Dermis microvascular lymphatic vessel endothelial cell (primary cell): ENCODE measurements around the gene ENOX1. TPM values are rescaled to one million over a fixed set of nuclear protein-coding genes. Genes with fewer than 3 reads are reported as not detected.
A peak's percentile ranks its signal among the peaks of the same experiment; 100 is the strongest.

Experiments used
- DNase-seq, 2 donors: peaks; one replicate each; pipeline versions ENCODE4 v3.0.0 to v3.0.0-alpha.2; 2010; ENCODE audit warnings: low read depth in 2 of 2
- total RNA-seq: library from RNA; depleted of rRNA; stranded (reverse); fragments of >200 nt; gene quantifications from 2 replicates; pipeline ENCODE4 v1.2.1, GENCODE V29; 2014

ENOX1 gene
- total RNA-seq, 1 donor from 2014 or later: 1.2 TPM

GRCh38 chr13:43785650-43786471 is 911 bp downstream of the ENOX1 start:
- peak; percentile 36 to 81 for DNase-seq

- no peak for DNase-seq
Measured at GRCh38 chr13:43785261-43785649, 1.5 kb downstream of the ENOX1 start.

- no peak for DNase-seq
Measured at GRCh38 chr13:43784496-43784895, 2.3 kb downstream of the ENOX1 start.

GRCh38 chr13:43783820-43784219 is 3.0 kb downstream of the ENOX1 start:
- DNase-seq: peak; percentile 90 to 93

- DNase-seq: peak in 1 of 2 donors; percentile 22
Measured at GRCh38 chr13:43782686-43783085, 4.1 kb downstream of the ENOX1 start.

GRCh38 chr13:43780666-43781065 is 6.1 kb downstream of the ENOX1 start:
- no peak for DNase-seq

GRCh38 chr13:43776501-43777079 is 10.2 kb downstream of the ENOX1 start:
- no peak for DNase-seq

GRCh38 chr13:43776006-43776405 is 10.8 kb downstream of the ENOX1 start:
- DNase-seq: no peak

GRCh38 chr13:43773602-43774001 is 13.2 kb downstream of the ENOX1 start:
- no peak for DNase-seq

GRCh38 chr13:43770871-43771270 is 15.9 kb downstream of the ENOX1 start:
- no peak for DNase-seq

GRCh38 chr13:43769529-43769928 is 17.2 kb downstream of the ENOX1 start:
- no peak for DNase-seq

- no peak for DNase-seq
Measured at GRCh38 chr13:43767341-43767931, 19.3 kb downstream of the ENOX1 start.

- DNase-seq: no peak
Measured at GRCh38 chr13:43766725-43767124, 20.0 kb downstream of the ENOX1 start.

- no peak for DNase-seq
Measured at GRCh38 chr13:43764349-43764748, 22.4 kb downstream of the ENOX1 start.

- no peak for DNase-seq
Measured at GRCh38 chr13:43763143-43763759, 23.5 kb downstream of the ENOX1 start.

GRCh38 chr13:43761616-43762315 is 25.0 kb downstream of the ENOX1 start:
- no peak for DNase-seq

- no peak for DNase-seq
Measured at GRCh38 chr13:43760257-43760656, 26.5 kb downstream of the ENOX1 start.

- DNase-seq: no peak
Measured at GRCh38 chr13:43758834-43759233, 27.9 kb downstream of the ENOX1 start.

- DNase-seq: no peak
Measured at GRCh38 chr13:43757266-43757665, 29.5 kb downstream of the ENOX1 start.

GRCh38 chr13:43755844-43756243 is 30.9 kb downstream of the ENOX1 start:
- no peak for DNase-seq

GRCh38 chr13:43751624-43752023 is 35.1 kb downstream of the ENOX1 start:
- DNase-seq: no peak

- no peak for DNase-seq
Measured at GRCh38 chr13:43749503-43749902, 37.3 kb downstream of the ENOX1 start.
